ENCODE results near the gene BRINP2. TPM values are rescaled to one million over a fixed set of nuclear protein-coding genes. Genes with fewer than 3 reads are reported as not detected.

The BRINP2 gene
- total RNA-seq, 1 donor from 2014 or later: 23.7 TPM

DNA sequence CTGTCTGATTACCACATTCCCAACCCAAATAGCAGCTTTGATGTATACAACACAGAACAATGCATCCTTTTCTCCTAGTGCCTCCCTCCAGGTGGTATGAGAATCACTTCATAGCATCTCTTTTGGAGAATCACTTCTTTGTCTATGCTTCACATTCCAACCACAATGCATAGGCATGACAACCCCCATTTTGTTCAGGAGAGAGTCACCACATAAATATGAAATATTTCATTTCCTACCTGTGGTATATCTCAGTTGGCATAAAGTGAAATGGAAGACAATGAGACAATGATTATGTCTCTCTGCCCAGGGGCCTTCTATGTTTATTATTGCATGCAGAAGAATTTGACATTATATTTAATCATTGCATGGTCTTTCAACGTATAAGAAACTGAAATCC lies 112.2 kb downstream of the BRINP2 start:
- Mint-ChIP-seq H3K27ac (no peak overlapping the region), H3K27me3 (peaks cover 7% of the 10 kb centered on the region), H3K4me1 (ENCODE audit: unreplicated experiment) (no peaks in the 10 kb centered on the region), H3K4me3 (no peak overlapping the region), H3K9me3 (no peaks in the 10 kb centered on the region), H3K36me3 (peaks cover 3% of the 10 kb centered on the region)
- TF ChIP-seq CTCF (conservative IDR thresholded peaks at IDR 0.05): no peak
- no peak for DNase-seq (ENCODE audit: extremely low spot score, unreplicated experiment)

GRCh38 chr1:177283380-177283779 lies 112.6 kb downstream of the BRINP2 start:
- peaks cover 3% of the 10 kb centered on the region for H3K36me3 Mint-ChIP-seq
- H3K4me3 Mint-ChIP-seq: no peak overlapping the region
- no peak for DNase-seq (ENCODE audit: extremely low spot score, unreplicated experiment)
- no peaks in the 10 kb centered on the region for H3K9me3 Mint-ChIP-seq
- no peaks in the 10 kb centered on the region for H3K4me1 Mint-ChIP-seq (ENCODE audit: unreplicated experiment)
- no peak overlapping the region for H3K27ac Mint-ChIP-seq
- TF ChIP-seq CTCF (conservative IDR thresholded peaks at IDR 0.05): no peak
- peaks cover 6% of the 10 kb centered on the region for H3K27me3 Mint-ChIP-seq

DNA sequence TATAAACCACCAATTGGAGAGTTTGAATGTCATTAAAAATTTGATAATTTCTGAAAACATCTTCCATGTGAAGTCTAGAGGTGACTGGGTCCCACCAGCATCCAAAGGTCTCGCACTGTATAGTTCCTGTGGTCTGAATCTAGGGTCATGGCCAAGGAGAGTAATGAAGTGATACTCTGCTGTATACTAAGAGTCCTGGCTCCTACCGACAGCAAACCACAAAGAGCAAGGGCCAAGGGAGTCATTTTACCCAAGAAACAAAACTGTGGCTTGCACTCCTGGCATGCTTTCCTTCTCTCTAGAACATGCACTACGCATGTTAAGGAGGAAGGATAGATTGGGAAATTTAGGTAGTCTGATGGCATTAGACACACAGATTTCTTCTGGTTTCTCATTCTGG lies 115.6 kb downstream of the BRINP2 start:
- Mint-ChIP-seq H3K27ac (no peak overlapping the region), H3K4me3 (no peak overlapping the region), H3K4me1 (ENCODE audit: unreplicated experiment) (no peaks in the 10 kb centered on the region), H3K9me3 (no peaks in the 10 kb centered on the region), H3K27me3 (peaks cover 6% of the 10 kb centered on the region), H3K36me3 (peaks cover 3% of the 10 kb centered on the region)
- no peak for TF ChIP-seq CTCF (conservative IDR thresholded peaks at IDR 0.05)
- no peak for DNase-seq (ENCODE audit: extremely low spot score, unreplicated experiment)

DNA sequence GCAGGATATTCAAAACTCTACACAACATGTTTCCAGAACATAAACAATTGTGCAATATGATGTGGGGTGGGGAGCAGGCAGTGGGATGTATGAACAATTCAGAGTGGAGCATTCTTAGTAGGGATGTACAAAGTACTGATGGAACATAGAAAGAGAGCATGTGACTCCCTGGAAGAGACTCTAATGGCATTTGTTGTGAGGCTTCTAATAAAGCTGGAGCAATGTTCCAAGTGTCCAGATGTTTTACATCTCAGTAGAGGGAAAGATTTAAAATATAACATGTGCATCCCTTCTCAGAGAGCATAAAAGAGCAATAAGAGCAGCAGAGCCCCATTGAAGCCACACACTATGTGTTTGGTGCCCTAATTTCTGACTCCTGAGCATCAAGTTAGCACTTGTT lies 116.5 kb downstream of the BRINP2 start:
- no peaks in the 10 kb centered on the region for H3K4me1 Mint-ChIP-seq (ENCODE audit: unreplicated experiment)
- no peak overlapping the region for H3K27ac Mint-ChIP-seq
- peaks cover 2% of the 10 kb centered on the region for H3K36me3 Mint-ChIP-seq
- H3K27me3 Mint-ChIP-seq: peaks cover 6% of the 10 kb centered on the region
- H3K9me3 Mint-ChIP-seq: no peaks in the 10 kb centered on the region
- no peak overlapping the region for H3K4me3 Mint-ChIP-seq
- DNase-seq (ENCODE audit: extremely low spot score, unreplicated experiment): no peak
- TF ChIP-seq CTCF (conservative IDR thresholded peaks at IDR 0.05): no peak

GRCh38 chr1:177287994-177288393 lies 117.2 kb downstream of the BRINP2 start:
- H3K27ac Mint-ChIP-seq: no peak overlapping the region
- H3K4me3 Mint-ChIP-seq: no peak overlapping the region
- peaks cover 6% of the 10 kb centered on the region for H3K27me3 Mint-ChIP-seq
- no peak for DNase-seq (ENCODE audit: extremely low spot score, unreplicated experiment)
- H3K9me3 Mint-ChIP-seq: no peaks in the 10 kb centered on the region
- no peaks in the 10 kb centered on the region for H3K4me1 Mint-ChIP-seq (ENCODE audit: unreplicated experiment)
- H3K36me3 Mint-ChIP-seq: no peaks in the 10 kb centered on the region
- no peak for TF ChIP-seq CTCF (conservative IDR thresholded peaks at IDR 0.05)

DNA sequence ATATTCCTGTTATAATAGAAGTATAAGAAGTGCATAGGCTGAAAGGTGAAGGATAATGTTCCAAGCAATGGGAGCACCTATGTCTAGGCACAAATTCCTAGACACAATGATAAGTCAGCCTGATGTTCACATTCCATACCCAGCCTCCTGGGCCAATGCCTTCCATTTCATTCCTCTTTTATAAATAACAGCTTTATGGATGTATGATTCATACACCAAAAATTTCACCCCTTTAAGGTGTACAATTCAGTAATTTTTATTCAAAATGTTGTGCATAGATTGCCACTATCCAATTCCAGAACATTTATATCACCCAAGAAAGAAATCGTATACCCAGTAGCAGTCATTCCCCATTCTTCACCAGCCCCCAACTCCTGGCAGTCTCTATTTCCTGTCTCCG lies 118.8 kb downstream of the BRINP2 start:
- no peaks in the 10 kb centered on the region for H3K36me3 Mint-ChIP-seq
- no peak for TF ChIP-seq CTCF (conservative IDR thresholded peaks at IDR 0.05)
- DNase-seq (ENCODE audit: extremely low spot score, unreplicated experiment): no peak
- H3K27ac Mint-ChIP-seq: no peak overlapping the region
- H3K27me3 Mint-ChIP-seq: peaks cover 6% of the 10 kb centered on the region
- peaks cover under 1% of the 10 kb centered on the region for H3K9me3 Mint-ChIP-seq
- no peak overlapping the region for H3K4me3 Mint-ChIP-seq
- H3K4me1 Mint-ChIP-seq (ENCODE audit: unreplicated experiment): no peaks in the 10 kb centered on the region
